Stomach (tissue), 9 donors: ENCODE data around the gene KCNK16. TPM values are rescaled to one million over a fixed set of nuclear protein-coding genes. Genes with fewer than 3 reads are reported as not detected.

ENCODE experiments used
- DNase-seq, 2 donors: peaks; one replicate each; pipeline versions ENCODE4 v3.0.0 to v3.0.0-alpha.2; 2013 to 2019
- H3K27ac ChIP-seq, 5 donors: fragments of 200-600 bp in 4 of 5; sonication (generic) in 4 of 5; one replicate each; pipeline ENCODE4 v1.5.1; 2013 to 2019; ENCODE audit warnings: mild to moderate bottlenecking in 1 of 5, moderate library complexity in 1 of 5
- H3K27me3 ChIP-seq, 3 donors: fragments of 200-600 bp; sonication (generic); one replicate each; pipeline ENCODE4 v1.5.1; 2017 to 2019; ENCODE audit warnings: mixed run types in 1 of 3
- H3K36me3 ChIP-seq, 4 donors: fragments of 200-600 bp; sonication (generic); 1 replicate in 3 of 4; 2 replicates in 1 of 4; pipeline ENCODE4 v1.5.1; 2016 to 2019
- H3K4me1 ChIP-seq, 4 donors: fragments of 200-600 bp; sonication (generic); one replicate each; pipeline ENCODE4 v1.5.1; 2016 to 2019
- H3K4me3 ChIP-seq, 4 donors: fragments of 200-600 bp; sonication (generic) in 3 of 4; one replicate each; pipeline ENCODE4 v1.5.1; 2016 to 2019; ENCODE audit warnings: mild to moderate bottlenecking in 1 of 4
- H3K9me3 ChIP-seq, 4 donors: fragments of 200-600 bp; sonication (generic); one replicate each; pipeline ENCODE4 v1.5.1; 2016 to 2019
- CTCF ChIP-seq, 7 experiments: fragments of 450-650 bp in 4 of 7; fragments of 200-600 bp in 3 of 7; sonication (generic) in 3 of 7; IDR thresholded peaks; one replicate each; pipeline ENCODE4 v1.5.1; 2016 to 2019; ENCODE audit warnings: antibody characterized with exemption in 7 of 7, control low read depth in 2 of 7, mild to moderate bottlenecking in 1 of 7
- EP300 ChIP-seq: sonication (generic); formaldehyde crosslinking; IDR thresholded peaks from one replicate; pipeline ENCODE4 v1.6.1; 2017; ENCODE audit warnings: antibody characterized with exemption
- POLR2A ChIP-seq, 4 donors: fragments of 450-650 bp; IDR thresholded peaks; one replicate each; pipeline ENCODE4 v1.6.1; 2016; ENCODE audit warnings: antibody characterized with exemption in 4 of 4, control low read depth in 2 of 4, mild to moderate bottlenecking in 1 of 4, moderate library complexity in 1 of 4
- POLR2AphosphoS5 ChIP-seq, 3 donors: sonication (generic); formaldehyde crosslinking; IDR thresholded peaks; one replicate each; pipeline ENCODE4 v1.6.1; 2016; ENCODE audit warnings: antibody characterized with exemption in 3 of 3
- WGBS, 5 donors: extraction: QIAGEN DNeasy Blood & Tissue Kit in 3 of 5; methylation state at CpG; one replicate each; pipeline versions ENCODE4 v1.1.5 to v1.1.7; 2013 to 2018; 5-methylcytosine and 5-hydroxymethylcytosine counted together
- intact Hi-C: fragments of 100-400 bp; cut with DNase I; formaldehyde crosslinking; loops from one replicate; pipeline ENCODE4 v1.15.1; 2023; ENCODE audit warnings: low total_unique reads
- polyA plus RNA-seq, 3 donors: library from polyadenylated mRNA; stranded (reverse); fragments of 200-250 nt; gene quantifications; one replicate each; pipeline ENCODE4 v1.2.3, GENCODE V29; 2013
- total RNA-seq, 5 donors: library from RNA; depleted of rRNA; stranded (reverse); fragments of >200 nt; gene quantifications; one replicate each; pipeline versions ENCODE4 v1.1.0 to v1.2.3, GENCODE V29; 2014 to 2016
- donor health status: healthy with polysubstance abuse.
- donor health status: Bipolar disorder and iron deficiency.
- donor health status: healthy.

Gene KCNK16
- total and polyA plus RNA-seq, 8 donors = 0.37 to 0.73 TPM; not detected in 6

GRCh38 chr6:39335780-39336545 lies 13.5 kb upstream of the KCNK16 start:
- intact Hi-C loops = no loop called here
- Histone ChIP-seq H3K9me3 (no peaks in the 10 kb centered on the region), H3K27ac (no peak overlapping the region), H3K4me1 (peaks cover 20 to 43% (median 22%) of the 10 kb centered on the region in 4 donors), H3K27me3 (no peaks in the 10 kb centered on the region), H3K4me3 (no peak overlapping the region), H3K36me3 (no peaks in the 10 kb centered on the region)
- no peak for DNase-seq
- 49 to 64% (median 57%) methylated on average over 5 of the region's 5 CpGs for WGBS, 5 donors
- no peak for TF ChIP-seq EP300
- TF ChIP-seq POLR2A (IDR thresholded peaks at IDR 0.05) = no peak
- TF ChIP-seq CTCF (IDR thresholded peaks at IDR 0.05) = no peak
- TF ChIP-seq POLR2AphosphoS5 (IDR thresholded peaks at IDR 0.05) = no peak

- TF ChIP-seq CTCF (IDR thresholded peaks at IDR 0.05) (no peak), POLR2AphosphoS5 (IDR thresholded peaks at IDR 0.05) (no peak), EP300 (no peak), POLR2A (IDR thresholded peaks at IDR 0.05) (no peak)
- intact Hi-C loops = no loop called here
- H3K27ac ChIP-seq = no peak overlapping the region
These were observed 11.3 kb upstream of the KCNK16 start for GRCh38 chr6:39333644-39334438.

GRCh38 chr6:39330476-39330875 lies 8.0 kb upstream of the KCNK16 start:
- 45 to 59% (median 53%) methylated on average over 3 of the region's 3 CpGs for WGBS, 5 donors
- H3K27me3 ChIP-seq = peaks cover 0 to 6% (median 0%) of the 10 kb centered on the region in 3 donors
- intact Hi-C loops = no loop called here
- no peak overlapping the region for H3K4me3 ChIP-seq
- H3K4me1 ChIP-seq = peaks cover 0 to 4% (median 0%) of the 10 kb centered on the region in 4 donors
- no peaks in the 10 kb centered on the region for H3K36me3 ChIP-seq
- H3K27ac ChIP-seq = no peak overlapping the region
- TF ChIP-seq EP300 (no peak), POLR2A (IDR thresholded peaks at IDR 0.05) (no peak), CTCF (IDR thresholded peaks at IDR 0.05) (no peak), POLR2AphosphoS5 (IDR thresholded peaks at IDR 0.05) (no peak)
- peak in 1 of 2 donors; percentile 57 for DNase-seq
- no peaks in the 10 kb centered on the region for H3K9me3 ChIP-seq

More at GRCh38 chr6:39333644-39334438, 11.3 kb upstream of the KCNK16 start:
- WGBS, 5 donors = 77 to 86% (median 81%) methylated on average over 7 of the region's 7 CpGs
- H3K36me3 ChIP-seq = no peaks in the 10 kb centered on the region
- peaks cover 3 to 22% (median 4%) of the 10 kb centered on the region in 4 donors for H3K4me1 ChIP-seq
- no peak overlapping the region for H3K4me3 ChIP-seq
- DNase-seq = no peak
- no peaks in the 10 kb centered on the region for H3K9me3 ChIP-seq
- peaks cover 0 to under 1% (median 0%) of the 10 kb centered on the region in 3 donors for H3K27me3 ChIP-seq

- Histone ChIP-seq H3K27me3 (peaks cover 0 to 6% (median 0%) of the 10 kb centered on the region in 3 donors), H3K9me3 (no peaks in the 10 kb centered on the region), H3K4me3 (no peak overlapping the region), H3K36me3 (no peaks in the 10 kb centered on the region), H3K27ac (no peak overlapping the region), H3K4me1 (no peaks in the 10 kb centered on the region)
- intact Hi-C loops = no loop called here
- no peak for DNase-seq
- WGBS, 5 donors = 73 to 86% (median 82%) methylated on average over 3 of the region's 3 CpGs
- TF ChIP-seq CTCF (IDR thresholded peaks at IDR 0.05) (no peak), EP300 (no peak), POLR2AphosphoS5 (IDR thresholded peaks at IDR 0.05) (no peak), POLR2A (IDR thresholded peaks at IDR 0.05) (no peak)
These were observed 7.6 kb upstream of the KCNK16 start for GRCh38 chr6:39330057-39330456.
